T-cell (primary cell): Measurements from ENCODE around the gene VAV2. TPM values are rescaled to one million over a fixed set of nuclear protein-coding genes. Genes with fewer than 3 reads are reported as not detected.

ENCODE experiments used
- ATAC-seq, 4 experiments: fragments of 200-7000 bp in 3 of 4; fragments of 150-1000 bp in 1 of 4; cut with Tn5 transposase; replicated peaks in 1 of 4; 1 replicate in 3 of 4; 2 replicates in 1 of 4; pipeline ENCODE4 v1.10.0; 2021; ENCODE audit warnings: moderate library complexity in 3 of 4, mild to moderate bottlenecking in 2 of 4, moderate number of reproducible peaks in 1 of 4
- CTCF ChIA-PET, 2 donors: fragments of 300-600 bp; sonication (Branson Sonifier 250); formaldehyde crosslinking; loops; one replicate each; lab custom pipeline; 2022; ENCODE audit warnings: antibody characterized with exemption in 2 of 2; lab: Charles Lee
- POLR2A ChIA-PET, 2 donors: fragments of 300-600 bp; sonication (Branson Sonifier 250); formaldehyde crosslinking; loops; one replicate each; lab custom pipeline; 2022; ENCODE audit warnings: antibody characterized with exemption in 2 of 2; lab: Charles Lee
- DNase-seq, 35 experiments: peaks; one replicate each; pipeline versions ENCODE4 v3.0.0 to v3.0.0-alpha.2; 2013 to 2023
- H3K27ac ChIP-seq: one replicate; pipeline ENCODE4 v1.5.1; 2013; ENCODE audit warnings: low read length
- H3K27me3 ChIP-seq, 2 experiments: replicated peaks in 1 of 2; 1 replicate in 1 of 2; 2 replicates in 1 of 2; pipeline versions ENCODE4 v1.6.1 to v1.7.0; 2013; ENCODE audit warnings: low read length in 1 of 2, mixed read lengths in 1 of 2; ENCODE audit not compliant: control insufficient read depth in 2 of 2, insufficient read depth in 2 of 2; ENCODE audit errors: extremely low read depth in 1 of 2
- H3K36me3 ChIP-seq, 2 donors: 1 replicate in 1 of 2; 2 replicates in 1 of 2; pipeline versions ENCODE4 v1.6.1 to v1.7.0; 2013; ENCODE audit warnings: low read length in 1 of 2; ENCODE audit not compliant: control insufficient read depth in 2 of 2, insufficient read depth in 1 of 2; ENCODE audit errors: extremely low read depth in 1 of 2
- H3K4me1 ChIP-seq, 2 experiments: 1 replicate in 1 of 2; 2 replicates in 1 of 2; pipeline versions ENCODE4 v1.6.1 to v1.7.0; 2013; ENCODE audit warnings: low read length in 2 of 2, mixed read lengths in 1 of 2; ENCODE audit not compliant: insufficient read depth in 2 of 2, control insufficient read depth in 1 of 2; ENCODE audit errors: extremely low read depth in 1 of 2
- H3K4me3 ChIP-seq, 2 donors: 1 replicate in 1 of 2; 2 replicates in 1 of 2; pipeline versions ENCODE4 v1.5.1 to v1.7.0; 2013; ENCODE audit warnings: mild to moderate bottlenecking in 2 of 2, low read length in 1 of 2, moderate library complexity in 1 of 2; ENCODE audit not compliant: control insufficient read depth in 1 of 2; ENCODE audit errors: extremely low read depth in 1 of 2
- H3K9me3 ChIP-seq: 2 replicates; pipeline ENCODE4 v1.7.0; 2013
- H3K27ac Mint-ChIP-seq, 2 donors: one replicate each; pipeline ENCODE4 v1.8.0; 2020 to 2021; ENCODE audit warnings: mild to moderate bottlenecking in 2 of 2, mixed read lengths in 2 of 2
- H3K27me3 Mint-ChIP-seq, 2 donors: one replicate each; pipeline ENCODE4 v1.8.0; 2021 to 2022; ENCODE audit warnings: mixed read lengths in 2 of 2
- H3K36me3 Mint-ChIP-seq: one replicate; pipeline ENCODE4 v1.8.0; 2021; ENCODE audit warnings: mixed read lengths
- H3K4me1 Mint-ChIP-seq, 3 donors: one replicate each; pipeline ENCODE4 v1.8.0; 2020 to 2022; ENCODE audit warnings: mixed read lengths in 3 of 3, mild to moderate bottlenecking in 1 of 3
- H3K4me3 Mint-ChIP-seq, 3 donors: one replicate each; pipeline ENCODE4 v1.8.0; 2020 to 2022; ENCODE audit warnings: mild to moderate bottlenecking in 3 of 3, mixed read lengths in 3 of 3, moderate library complexity in 3 of 3
- H3K9me3 Mint-ChIP-seq, 3 donors: one replicate each; pipeline ENCODE4 v1.8.0; 2020 to 2022; ENCODE audit warnings: mixed read lengths in 3 of 3
- WGBS: methylation state at CpG from one replicate; pipeline ENCODE4 v1.1.5; 2013; ENCODE audit warnings: missing lambda C conversion rate; ENCODE audit not compliant: insufficient coverage; 5-methylcytosine and 5-hydroxymethylcytosine counted together
- total RNA-seq, 35 experiments: library from RNA in 6 of 35; stranded (reverse) in 6 of 35; fragments of 120-200 nt in 1 of 35; gene quantifications; one replicate each; pipeline versions ENCODE4 v1.2.1 to v1.2.4 and lab custom pipeline; 2013 to 2026

VAV2 gene
- total RNA-seq, 5 donors from 2014 or later (not counting 1 experiment from before 2014, with no cell fraction given) = 1.2 to 7.5 (median 4.9) TPM

- H3K27ac ChIP-seq = no peak overlapping the region
- peaks cover 0 to 3% of the 10 kb centered on the region in 2 donors for H3K36me3 ChIP-seq
- H3K27me3 ChIP-seq = peaks cover 0 to 6% of the 10 kb centered on the region in 2 experiments
- no peak overlapping the region for H3K4me3 ChIP-seq
- Mint-ChIP-seq H3K27ac (no peak overlapping the region), H3K4me1 (no peaks in the 10 kb centered on the region), H3K27me3 (no peaks in the 10 kb centered on the region), H3K9me3 (peaks cover 4 to 23% (median 15%) of the 10 kb centered on the region in 3 donors), H3K4me3 (no peak overlapping the region), H3K36me3 (peaks cover 25% of the 10 kb centered on the region)
- CTCF ChIA-PET = no interaction called here
- WGBS = 92% methylated on average over 13 of the region's 26 CpGs
- POLR2A ChIA-PET = no interaction called here
- H3K9me3 ChIP-seq = no peaks in the 10 kb centered on the region
- no peaks in the 10 kb centered on the region for H3K4me1 ChIP-seq
- DNase-seq (peak in 2 of 35 experiments; percentile 3 to 11), ATAC-seq (no peak)
These were observed 228.6 kb downstream of the VAV2 start for GRCh38 chr9:133763272-133764183.

- 90% methylated on average over 16 of the region's 19 CpGs for WGBS
These were observed 229.4 kb downstream of the VAV2 start for GRCh38 chr9:133762488-133763271.

GRCh38 chr9:133761641-133762248, 230.4 kb downstream of the VAV2 start:
- Histone ChIP-seq H3K4me3 (no peak overlapping the region), H3K27ac (no peak overlapping the region), H3K27me3 (peaks cover 0 to 6% of the 10 kb centered on the region in 2 experiments), H3K9me3 (no peaks in the 10 kb centered on the region), H3K36me3 (no peaks in the 10 kb centered on the region), H3K4me1 (no peaks in the 10 kb centered on the region)
- ChIA-PET POLR2A (no interaction called here), CTCF (no interaction called here)
- Mint-ChIP-seq H3K27ac (no peak overlapping the region), H3K36me3 (peaks cover 11% of the 10 kb centered on the region), H3K27me3 (peaks cover 0 to 3% of the 10 kb centered on the region in 2 donors), H3K4me1 (no peaks in the 10 kb centered on the region), H3K9me3 (peaks cover 4 to 19% (median 7%) of the 10 kb centered on the region in 3 donors), H3K4me3 (no peak overlapping the region)
- 82% methylated on average over 11 of the region's 11 CpGs for WGBS
- DNase-seq (peak in 2 of 35 experiments; percentile 3 to 15), ATAC-seq (no peak)

More at GRCh38 chr9:133762488-133763271, 229.4 kb downstream of the VAV2 start:
- H3K27me3 Mint-ChIP-seq = no peaks in the 10 kb centered on the region
- no peak overlapping the region for H3K4me3 Mint-ChIP-seq
- H3K4me1 Mint-ChIP-seq = no peaks in the 10 kb centered on the region
- ATAC-seq (no peak), DNase-seq (peak in 2 of 35 experiments; percentile 3 to 12)
- Histone ChIP-seq H3K9me3 (no peaks in the 10 kb centered on the region), H3K27ac (no peak overlapping the region), H3K36me3 (peaks cover 0 to 3% of the 10 kb centered on the region in 2 donors), H3K4me3 (no peak overlapping the region), H3K4me1 (no peaks in the 10 kb centered on the region), H3K27me3 (peaks cover 0 to 6% of the 10 kb centered on the region in 2 experiments)
- peaks cover 4 to 23% (median 15%) of the 10 kb centered on the region in 3 donors for H3K9me3 Mint-ChIP-seq
- ChIA-PET CTCF (no interaction called here), POLR2A (no interaction called here)
- peaks cover 20% of the 10 kb centered on the region for H3K36me3 Mint-ChIP-seq
- H3K27ac Mint-ChIP-seq = no peak overlapping the region

- DNase-seq = no peak
- ChIA-PET CTCF (no interaction called here), POLR2A (no interaction called here)
- no CpG with 5 or more reads among the region's 11 CpGs for WGBS
- H3K9me3 Mint-ChIP-seq = peaks cover 4 to 12% (median 6%) of the 10 kb centered on the region in 3 donors
- peaks cover 5% of the 10 kb centered on the region for H3K36me3 Mint-ChIP-seq
- H3K36me3 ChIP-seq = no peaks in the 10 kb centered on the region
- H3K27me3 Mint-ChIP-seq = peaks cover 0 to 3% of the 10 kb centered on the region in 2 donors
- no peak overlapping the region for H3K4me3 ChIP-seq
- H3K9me3 ChIP-seq = no peaks in the 10 kb centered on the region
- H3K4me1 Mint-ChIP-seq = no peaks in the 10 kb centered on the region
- H3K4me1 ChIP-seq = no peaks in the 10 kb centered on the region
- no peak for ATAC-seq
- no peak overlapping the region for H3K27ac Mint-ChIP-seq
- H3K4me3 Mint-ChIP-seq = no peak overlapping the region
- no peak overlapping the region for H3K27ac ChIP-seq
- H3K27me3 ChIP-seq = peaks cover 0 to 8% of the 10 kb centered on the region in 2 experiments
These were observed 231.3 kb downstream of the VAV2 start for GRCh38 chr9:133760713-133761290.

- Histone ChIP-seq H3K27me3 (peaks cover 0 to 12% of the 10 kb centered on the region in 2 experiments), H3K27ac (no peak overlapping the region), H3K4me3 (no peak overlapping the region), H3K36me3 (no peaks in the 10 kb centered on the region), H3K4me1 (no peaks in the 10 kb centered on the region), H3K9me3 (no peaks in the 10 kb centered on the region)
- H3K9me3 Mint-ChIP-seq = peaks cover 4 to 7% (median 6%) of the 10 kb centered on the region in 3 donors
- DNase-seq (peak in 1 of 35 experiments; percentile 17), ATAC-seq (no peak)
- POLR2A ChIA-PET = no interaction called here
- H3K27me3 Mint-ChIP-seq = peaks cover 3 to 5% of the 10 kb centered on the region in 2 donors
- H3K27ac Mint-ChIP-seq = no peak overlapping the region
- WGBS = no CpG with 5 or more reads among the region's 11 CpGs
- H3K4me3 Mint-ChIP-seq = no peak overlapping the region
- H3K36me3 Mint-ChIP-seq = no peaks in the 10 kb centered on the region
- no peaks in the 10 kb centered on the region for H3K4me1 Mint-ChIP-seq
- CTCF ChIA-PET = no interaction called here
These were observed 232.2 kb downstream of the VAV2 start for GRCh38 chr9:133759946-133760345.
